HG03135 (cell line): Measurements from ENCODE around the gene FGF1.

Experiments used
- ATAC-seq: cut with Tn5 transposase; IDR thresholded peaks from one replicate; pipeline ENCODE4 v1.9.1; 2021; ENCODE audit warnings: mild to moderate bottlenecking, moderate library complexity; ENCODE audit not compliant: unreplicated experiment

Gene FGF1

GRCh38 chr5:142685418-142686209, at the start of gene FGF1:
Gene FGF1 (minus strand): TSS chr5:142686090. CDS start chr5:142614127, 71,963 bp downstream.
- ATAC-seq = no peak

- ATAC-seq = no peak
These were observed 41.8 kb upstream of the FGF1 start for GRCh38 chr5:142727735-142728047.

GRCh38 chr5:142726188-142726731, 40.4 kb upstream of the FGF1 start:
- no peak for ATAC-seq

- ATAC-seq = no peak
These were observed 39.6 kb upstream of the FGF1 start for GRCh38 chr5:142725231-142726187.

GRCh38 chr5:142724821-142725220, 38.9 kb upstream of the FGF1 start:
- ATAC-seq = no peak

- no peak for ATAC-seq
These were observed 37.0 kb upstream of the FGF1 start for GRCh38 chr5:142722896-142723295.

- no peak for ATAC-seq
These were observed 36.3 kb upstream of the FGF1 start for GRCh38 chr5:142722146-142722545.

GRCh38 chr5:142720641-142721271, 34.9 kb upstream of the FGF1 start:
- ATAC-seq = no peak

GRCh38 chr5:142719836-142720370, 34.0 kb upstream of the FGF1 start:
- no peak for ATAC-seq

GRCh38 chr5:142717582-142718215, 31.8 kb upstream of the FGF1 start:
- no peak for ATAC-seq

GRCh38 chr5:142716963-142717362, 31.1 kb upstream of the FGF1 start:
- no peak for ATAC-seq

- no peak for ATAC-seq
These were observed 29.4 kb upstream of the FGF1 start for GRCh38 chr5:142715291-142715690.

- peak; percentile 99 for ATAC-seq
These were observed 27.3 kb upstream of the FGF1 start for GRCh38 chr5:142713121-142713706.

GRCh38 chr5:142703153-142703552, 17.3 kb upstream of the FGF1 start:
- ATAC-seq = no peak

GRCh38 chr5:142701673-142702311, 15.9 kb upstream of the FGF1 start:
- ATAC-seq = no peak

- ATAC-seq = no peak
These were observed 14.7 kb upstream of the FGF1 start for GRCh38 chr5:142700566-142700965.

- ATAC-seq = no peak
These were observed 13.4 kb upstream of the FGF1 start for GRCh38 chr5:142699184-142699720.

- no peak for ATAC-seq
These were observed 12.7 kb upstream of the FGF1 start for GRCh38 chr5:142698447-142699183.
